HG03025 (cell line): ENCODE data around the gene FKBP1C.

Experiments used
- ATAC-seq: cut with Tn5 transposase; IDR thresholded peaks from one replicate; pipeline ENCODE4 v1.9.1; 2021; ENCODE audit warnings: mild to moderate bottlenecking, moderate library complexity; ENCODE audit not compliant: unreplicated experiment, low FRiP score

The FKBP1C gene

GRCh38 chr6:63259153-63259552, 47.9 kb downstream of the FKBP1C start:
- no peak for ATAC-seq

- ATAC-seq: peak; percentile 91
Measured at GRCh38 chr6:63261820-63262219, 50.6 kb downstream of the FKBP1C start.
